DOHH2 (cell line): ENCODE measurements around the gene SHISA7.

Source experiments
- CTCF ChIP-seq: fragments of 200-600 bp; sonication (generic); IDR thresholded peaks from one replicate; pipeline ENCODE4 v1.5.1; 2014; ENCODE audit warnings: antibody characterized with exemption, mild to moderate bottlenecking, low read depth, low read length; ENCODE audit not compliant: poor library complexity, severe bottlenecking
- EZH2phosphoT487 ChIP-seq: fragments of 200-600 bp; sonication (generic); IDR thresholded peaks from 2 replicates; pipeline ENCODE4 v1.6.1; 2017; ENCODE audit warnings: borderline replicate concordance, mild to moderate bottlenecking, antibody characterized with exemption, low read length, moderate library complexity, mixed read lengths

- peak; percentile 47 for TF ChIP-seq CTCF
- no peak for TF ChIP-seq EZH2phosphoT487
These were observed 24.9 kb upstream of the SHISA7 start for GRCh38 chr19:55468054-55468393.
